Kidney epithelial cell (primary cell): ENCODE data around the gene AP3M1. TPM values are rescaled to one million over a fixed set of nuclear protein-coding genes. Genes with fewer than 3 reads are reported as not detected.

ENCODE experiments used
- DNase-seq: peaks from one replicate; pipeline ENCODE4 v3.0.0-alpha.2; 2010; ENCODE audit warnings: low read depth
- H3K27me3 ChIP-seq: 2 replicates; pipeline ENCODE4 v1.6.0; 2011; ENCODE audit warnings: low read length; ENCODE audit not compliant: control insufficient read depth, insufficient read depth
- H3K36me3 ChIP-seq: 2 replicates; pipeline ENCODE4 v1.5.1; 2011; ENCODE audit warnings: low read length; ENCODE audit not compliant: control insufficient read depth, insufficient read depth
- H3K4me3 ChIP-seq: 2 replicates; pipeline ENCODE4 v1.5.1; 2011; ENCODE audit warnings: low read depth, mild to moderate bottlenecking, control low read depth, low read length
- CTCF ChIP-seq: IDR thresholded peaks from 2 replicates; pipeline ENCODE4 v1.5.1; 2011; ENCODE audit warnings: mild to moderate bottlenecking, moderate library complexity, low read length, control low read depth, inconsistent platforms; ENCODE audit not compliant: insufficient read depth, poor library complexity, severe bottlenecking
- total RNA-seq: library from RNA; depleted of rRNA; stranded (reverse); fragments of >200 nt; gene quantifications from 2 replicates; pipeline ENCODE4 v1.2.3, GENCODE V29; 2015

AP3M1 gene
- total RNA-seq, 1 donor from 2014 or later: 31.0 TPM

- Histone ChIP-seq H3K36me3 (no peaks in the 10 kb centered on the region), H3K4me3 (no peak overlapping the region), H3K27me3 (no peaks in the 10 kb centered on the region)
- TF ChIP-seq CTCF: no peak
- no peak for DNase-seq
Observed at GRCh38 chr10:74076961-74077360, 73.7 kb downstream of the AP3M1 start.

GRCh38 chr10:74075906-74076305 is 74.7 kb downstream of the AP3M1 start:
- Histone ChIP-seq H3K27me3 (no peaks in the 10 kb centered on the region), H3K36me3 (no peaks in the 10 kb centered on the region), H3K4me3 (no peak overlapping the region)
- DNase-seq: no peak
- TF ChIP-seq CTCF: no peak

- H3K27me3 ChIP-seq: no peaks in the 10 kb centered on the region
- no peak overlapping the region for H3K4me3 ChIP-seq
- H3K36me3 ChIP-seq: no peaks in the 10 kb centered on the region
- no peak for DNase-seq
- TF ChIP-seq CTCF: no peak
Observed at GRCh38 chr10:74072503-74072902, 78.1 kb downstream of the AP3M1 start.

- Histone ChIP-seq H3K36me3 (no peaks in the 10 kb centered on the region), H3K4me3 (no peak overlapping the region), H3K27me3 (no peaks in the 10 kb centered on the region)
- no peak for TF ChIP-seq CTCF
- no peak for DNase-seq
Observed at GRCh38 chr10:74071157-74071556, 79.5 kb downstream of the AP3M1 start.

Other genes with a start within 250 kb of the AP3M1 start
- 709 and 758 TPM in 2 replicates for gene PLAU, start 239.7 kb downstream of the AP3M1 start, total RNA-seq
- 148 and 151 TPM in 2 replicates for gene VCL, start 152.7 kb downstream of the AP3M1 start, total RNA-seq
- 35.5 and 43.6 TPM in 2 replicates for gene ADK, start 393 bp upstream of the AP3M1 start, total RNA-seq